Heart left ventricle (tissue), 16 donors: ENCODE data around the gene PTGR3. TPM values are rescaled to one million over a fixed set of nuclear protein-coding genes. Genes with fewer than 3 reads are reported as not detected.
A peak's percentile ranks its signal among the peaks of the same experiment; 100 is the strongest.

Experiments
- ATAC-seq, 4 donors: fragments of 200-7000 bp; cut with Tn5 transposase; one replicate each; pipeline ENCODE4 v1.9.1; 2020 to 2022; ENCODE audit warnings: moderate library complexity in 4 of 4, mild to moderate bottlenecking in 3 of 4, moderate number of reproducible peaks in 1 of 4
- DNase-seq, 5 donors: peaks; one replicate each; pipeline ENCODE4 v3.0.0-alpha.2; 2020
- H3K27ac ChIP-seq, 12 donors: fragments of 200-600 bp; sonication (generic) in 4 of 12; one replicate each; pipeline versions ENCODE4 v1.5.0 to v1.8.0; 2016 to 2022; ENCODE audit warnings: mild to moderate bottlenecking in 2 of 12
- H3K27me3 ChIP-seq, 9 donors: fragments of 200-600 bp; sonication (generic) in 2 of 9; one replicate each; pipeline versions ENCODE4 v1.5.1 to v1.8.0; 2016 to 2022; ENCODE audit warnings: mild to moderate bottlenecking in 3 of 9
- H3K36me3 ChIP-seq, 9 donors: fragments of 200-600 bp; sonication (generic) in 2 of 9; one replicate each; pipeline versions ENCODE4 v1.5.0 to v1.8.0; 2018 to 2022; ENCODE audit warnings: mild to moderate bottlenecking in 2 of 9
- H3K4me1 ChIP-seq, 12 donors: fragments of 200-600 bp; sonication (generic) in 4 of 12; one replicate each; pipeline versions ENCODE4 v1.5.0 to v1.8.0; 2016 to 2022; ENCODE audit warnings: mild to moderate bottlenecking in 3 of 12
- H3K4me3 ChIP-seq, 12 donors: fragments of 200-600 bp; sonication (generic) in 4 of 12; one replicate each; pipeline versions ENCODE4 v1.5.0 to v1.8.0; 2017 to 2022; ENCODE audit warnings: mild to moderate bottlenecking in 9 of 12, moderate library complexity in 4 of 12
- H3K9me3 ChIP-seq, 12 donors: fragments of 200-600 bp; sonication (generic) in 4 of 12; one replicate each; pipeline versions ENCODE4 v1.5.0 to v1.8.0; 2016 to 2022; ENCODE audit warnings: mild to moderate bottlenecking in 1 of 12
- CTCF ChIP-seq, 12 donors: fragments of 200-600 bp; sonication (generic) in 4 of 12; IDR thresholded peaks; one replicate each; pipeline versions ENCODE4 v1.5.0 to v1.8.0; 2018 to 2022; ENCODE audit warnings: antibody characterized with exemption in 12 of 12, mild to moderate bottlenecking in 5 of 12
- POLR2A ChIP-seq, 2 donors: fragments of 450-650 bp; IDR thresholded peaks; one replicate each; pipeline ENCODE4 v1.6.1; 2017; ENCODE audit warnings: antibody characterized with exemption in 2 of 2, mild to moderate bottlenecking in 2 of 2, moderate library complexity in 2 of 2
- WGBS, 4 donors: extraction: QIAGEN DNeasy Blood & Tissue Kit in 2 of 4; methylation state at CpG; one replicate each; pipeline versions ENCODE4 v1.1.5 to v1.1.7; 2013 to 2018; 5-methylcytosine and 5-hydroxymethylcytosine counted together
- intact Hi-C, 10 donors: fragments of 100-400 bp; cut with DNase I; formaldehyde crosslinking; loops; one replicate each; pipeline versions ENCODE4 v1.11.1 to v1.14.2; 2022
- polyA plus RNA-seq, 2 donors: library from polyadenylated mRNA; stranded (reverse); fragments of 200-250 nt; gene quantifications; one replicate each; pipeline ENCODE4 v1.2.3, GENCODE V29; 2013
- total RNA-seq, 9 donors: library from RNA; depleted of rRNA in 2 of 9; stranded (reverse); fragments of >200 nt in 2 of 9; fragmentation: NEBNext Ultra II Directional in 3 of 9; extraction: Animal tissue kit (Norgen Biotek cat#: 25700) in 3 of 9; gene quantifications; one replicate each; pipeline versions ENCODE4 v1.1.0 to v1.2.4, GENCODE V29; 2016 to 2023
- donor health status: ischemic (EF 13 %, LVEDD 7.1; RV severe dilation, severe dysfunction).
- donor health status: healthy with polysubstance abuse.
- donor health status: DM: no; HTN: yes; CAD: no.
- donor health status: DM: no; HTN: no; CAD: no.
- donor health status: ischemic (EF 25% LVEDD 6.9; RV normal size, moderate dysfunction).
- donor health status: ischemic (EF 25% LVEDD 5.7; RV mildly dilated, moderate dysfunction).
- donor health status: healthy.
- donor health status: DM: yes; HTN: yes; CAD: no.
- donor health status: ischemic (EF 35%, LVEDD 5.7; RV mildly dilated, moderate dysfunction).
- donor health status: nonischemic (EF 11% LVEDD 7.7; RV severe dilation, severe dysfunction).
- donor health status: DM: yes; HTN: yes; CAD: no.
- donor health status: PGD.
- donor health status: ischemic (EF 29% LVEDD 5.4; RV normal size, mild dysfunction).
- donor health status: nonischemic (EF 23%, LVEDD 6.1; RV moderate dilation, normal function).

The PTGR3 gene
- total and polyA plus RNA-seq, 11 donors = 13.6 to 58.2 (median 49.1) TPM

GRCh38 chr18:75170022-75170789, 38.7 kb downstream of the PTGR3 start:
- peak overlapping the region in 9 of 12 donors; percentile 11 to 48 (median 33) for H3K4me3 ChIP-seq
- DNase-seq (peak in 4 of 5 donors; percentile 58 to 70 (median 66)), ATAC-seq (peak; percentile 45 to 85 (median 54))
- H3K27ac ChIP-seq = peak overlapping the region; percentile 68 to 92 (median 74)
- peaks cover 0 to 23% (median 7%) of the 10 kb centered on the region in 12 donors for H3K4me1 ChIP-seq
- whole genome bisulfite sequencing, 4 donors = 66 to 77% (median 69%) methylated on average over 34 of the region's 34 CpGs
- intact Hi-C loops = loop anchor here in 6 of 10 donors (5.0 to 10.0 kb wide), 4 partner anchors 37 to 307 kb away; partner anchors contain the start of gene PTGR3 (in 3 of the 6)
- no peaks in the 10 kb centered on the region for H3K36me3 ChIP-seq
- TF ChIP-seq CTCF (IDR thresholded peaks at IDR 0.05) (peak in 8 of 12 donors; percentile 8 to 43 (median 25)), POLR2A (IDR thresholded peaks at IDR 0.05) (no peak)
- no peaks in the 10 kb centered on the region for H3K9me3 ChIP-seq
- H3K27me3 ChIP-seq = no peaks in the 10 kb centered on the region

GRCh38 chr18:75169411-75169810, 39.5 kb downstream of the PTGR3 start:
- no peak overlapping the region for H3K4me3 ChIP-seq
- DNase-seq = no peak

GRCh38 chr18:75168619-75169018, 40.3 kb downstream of the PTGR3 start:
- Histone ChIP-seq H3K4me1 (peaks cover 0 to 23% (median 7%) of the 10 kb centered on the region in 12 donors), H3K9me3 (no peaks in the 10 kb centered on the region), H3K36me3 (no peaks in the 10 kb centered on the region), H3K27ac (peak overlapping the region in 9 of 12 donors; percentile 43 to 92 (median 69)), H3K4me3 (peak overlapping the region in 1 of 12 donors; percentile 22), H3K27me3 (no peaks in the 10 kb centered on the region)
- TF ChIP-seq POLR2A (IDR thresholded peaks at IDR 0.05) (no peak), CTCF (IDR thresholded peaks at IDR 0.05) (no peak)
- intact Hi-C loops = loop anchor here in 5 of 10 donors (2.0 to 10.0 kb wide), 8 partner anchors 39 to 514 kb away; partner anchors contain the start of gene PTGR3 (in 1 of the 5)
- no peak for DNase-seq
- 15 to 23% (median 21%) methylated on average over 7 of the region's 7 CpGs for WGBS, 4 donors
- peak in 1 of 4 donors; percentile 48 for ATAC-seq

More at GRCh38 chr18:75169411-75169810, 39.5 kb downstream of the PTGR3 start:
- peaks cover 0 to 23% (median 7%) of the 10 kb centered on the region in 12 donors for H3K4me1 ChIP-seq
- intact Hi-C loops = loop anchor here in 5 of 10 donors (2.0 to 10.0 kb wide), 8 partner anchors 38 to 515 kb away; partner anchors contain the start of gene PTGR3 (in 1 of the 5)
- no peaks in the 10 kb centered on the region for H3K27me3 ChIP-seq
- no peak for ATAC-seq
- H3K9me3 ChIP-seq = no peaks in the 10 kb centered on the region
- no peak for TF ChIP-seq CTCF (IDR thresholded peaks at IDR 0.05)
- no peak for TF ChIP-seq POLR2A (IDR thresholded peaks at IDR 0.05)
- WGBS, 4 donors = 83 to 88% (median 86%) methylated on average over 9 of the region's 9 CpGs
- H3K27ac ChIP-seq = peak overlapping the region; percentile 3 to 92 (median 74)
- no peaks in the 10 kb centered on the region for H3K36me3 ChIP-seq
